ENCODE results near the gene CLPSL1.

GRCh38 chr6:35775031-35775430 is 5.8 kb upstream of the CLPSL1 start:
- no peak for TF ChIP-seq TAF1 (IDR thresholded peaks at IDR 0.05; ENCODE audit: borderline replicate concordance, low read depth, low read length)
- no peak for TF ChIP-seq POLR2AphosphoS5 (IDR thresholded peaks at IDR 0.05; ENCODE audit: low read depth, low read length)

Measured in GM12892 (cell line).